Heart right ventricle (tissue), 16 donors: ENCODE data around the gene COA5. TPM values are rescaled to one million over a fixed set of nuclear protein-coding genes. Genes with fewer than 3 reads are reported as not detected.

Experiments used
- ATAC-seq, 8 donors: fragments of 200-7000 bp; cut with Tn5 transposase; one replicate each; pipeline ENCODE4 v1.9.1; 2020; ENCODE audit warnings: mild to moderate bottlenecking in 8 of 8, moderate library complexity in 8 of 8, moderate number of reproducible peaks in 1 of 8
- DNase-seq, 2 donors: peaks; one replicate each; pipeline ENCODE4 v3.0.0-alpha.2; 2020
- H3K27ac ChIP-seq, 10 donors: fragments of 200-600 bp; sonication (generic) in 2 of 10; one replicate each; pipeline versions ENCODE4 v1.5.0 to v1.8.0; 2020 to 2022; ENCODE audit warnings: mild to moderate bottlenecking in 3 of 10
- H3K27me3 ChIP-seq, 7 donors: fragments of 200-600 bp; one replicate each; pipeline ENCODE4 v1.8.0; 2021 to 2022; ENCODE audit warnings: mild to moderate bottlenecking in 2 of 7
- H3K36me3 ChIP-seq, 9 donors: fragments of 200-600 bp; sonication (generic) in 1 of 9; one replicate each; pipeline versions ENCODE4 v1.5.0 to v1.8.0; 2020 to 2022; ENCODE audit warnings: mild to moderate bottlenecking in 2 of 9
- H3K4me1 ChIP-seq, 9 donors: fragments of 200-600 bp; sonication (generic) in 1 of 9; one replicate each; pipeline versions ENCODE4 v1.5.0 to v1.8.0; 2020 to 2022; ENCODE audit warnings: mild to moderate bottlenecking in 4 of 9
- H3K4me3 ChIP-seq, 10 donors: fragments of 200-600 bp; sonication (generic) in 2 of 10; one replicate each; pipeline versions ENCODE4 v1.5.0 to v1.8.0; 2020 to 2022; ENCODE audit warnings: mild to moderate bottlenecking in 7 of 10, moderate library complexity in 2 of 10
- H3K9me3 ChIP-seq, 11 donors: fragments of 200-600 bp in 10 of 11; sonication (generic) in 2 of 11; one replicate each; pipeline versions ENCODE4 v1.5.0 to v1.8.0; 2013 to 2022; ENCODE audit warnings: mild to moderate bottlenecking in 2 of 11, control low read depth in 1 of 11, moderate library complexity in 1 of 11
- WGBS, 2 donors: extraction: QIAGEN DNeasy Blood & Tissue Kit; methylation state at CpG; one replicate each; pipeline ENCODE4 v1.1.7; 2013; ENCODE audit warnings: inconsistent platforms in 1 of 2; 5-methylcytosine and 5-hydroxymethylcytosine counted together
- intact Hi-C, 10 donors: fragments of 100-400 bp; cut with DNase I; formaldehyde crosslinking; loops; one replicate each; pipeline versions ENCODE4 v1.11.1 to v1.14.2; 2022
- polyA plus RNA-seq, 2 donors: library from polyadenylated mRNA; stranded (reverse); fragments of 200-250 nt; gene quantifications; one replicate each; pipeline ENCODE4 v1.2.3, GENCODE V29; 2013
- total RNA-seq, 10 donors: library from RNA; stranded (reverse); fragmentation: NEBNext Ultra II Directional in 3 of 10; extraction: Animal tissue kit (Norgen Biotek cat#: 25700) in 3 of 10; gene quantifications; one replicate each; pipeline versions ENCODE4 v1.2.1 to v1.2.4, GENCODE V29; 2021 to 2023
- TF ChIP-seq, protein P1 (sequence below), 9 donors: fragments of 200-600 bp; sonication (generic) in 2 of 9; IDR thresholded peaks; one replicate each; pipeline versions ENCODE4 v1.5.0 to v1.8.0; 2021 to 2022; ENCODE audit warnings: antibody characterized with exemption in 9 of 9, mild to moderate bottlenecking in 5 of 9, moderate library complexity in 1 of 9
- donor health status: Arrhythmogenic right ventricular cardiomyopathy.
- donor health status: ischemic (EF 13 %, LVEDD 7.1; RV severe dilation, severe dysfunction).
- donor health status: healthy with polysubstance abuse.
- donor health status: DM: no; HTN: yes; CAD: no.
- donor health status: DM: no; HTN: no; CAD: no.
- donor health status: ischemic (EF 25% LVEDD 6.9; RV normal size, moderate dysfunction).
- donor health status: ischemic (EF 25% LVEDD 5.7; RV mildly dilated, moderate dysfunction).
- donor health status: healthy.
- donor health status: DM: yes; HTN: yes; CAD: no.
- donor health status: Ischemic cardiomyopathy.
- donor health status: ischemic (EF 35%, LVEDD 5.7; RV mildly dilated, moderate dysfunction).
- donor health status: nonischemic (EF 11% LVEDD 7.7; RV severe dilation, severe dysfunction).
- donor health status: DM: yes; HTN: yes; CAD: no.
- donor health status: PGD.
- donor health status: ischemic (EF 29% LVEDD 5.4; RV normal size, mild dysfunction).
- donor health status: nonischemic (EF 23%, LVEDD 6.1; RV moderate dilation, normal function).

COA5 gene
- total and polyA plus RNA-seq, 12 donors = 20.2 to 61.2 (median 26.0) TPM

GRCh38 chr2:98650998-98651397, 42.7 kb upstream of the COA5 start:
- 93 to 96% methylated on average over 1 of the region's 1 CpG for WGBS, 2 donors
- intact Hi-C loops = loop anchor here in 7 of 10 donors (1.0 to 10.0 kb wide), 9 partner anchors 74 to 414 kb away; partner anchors contain the start of gene MGAT4A (in 2 of the 7)
- TF ChIP-seq, protein P1, sequence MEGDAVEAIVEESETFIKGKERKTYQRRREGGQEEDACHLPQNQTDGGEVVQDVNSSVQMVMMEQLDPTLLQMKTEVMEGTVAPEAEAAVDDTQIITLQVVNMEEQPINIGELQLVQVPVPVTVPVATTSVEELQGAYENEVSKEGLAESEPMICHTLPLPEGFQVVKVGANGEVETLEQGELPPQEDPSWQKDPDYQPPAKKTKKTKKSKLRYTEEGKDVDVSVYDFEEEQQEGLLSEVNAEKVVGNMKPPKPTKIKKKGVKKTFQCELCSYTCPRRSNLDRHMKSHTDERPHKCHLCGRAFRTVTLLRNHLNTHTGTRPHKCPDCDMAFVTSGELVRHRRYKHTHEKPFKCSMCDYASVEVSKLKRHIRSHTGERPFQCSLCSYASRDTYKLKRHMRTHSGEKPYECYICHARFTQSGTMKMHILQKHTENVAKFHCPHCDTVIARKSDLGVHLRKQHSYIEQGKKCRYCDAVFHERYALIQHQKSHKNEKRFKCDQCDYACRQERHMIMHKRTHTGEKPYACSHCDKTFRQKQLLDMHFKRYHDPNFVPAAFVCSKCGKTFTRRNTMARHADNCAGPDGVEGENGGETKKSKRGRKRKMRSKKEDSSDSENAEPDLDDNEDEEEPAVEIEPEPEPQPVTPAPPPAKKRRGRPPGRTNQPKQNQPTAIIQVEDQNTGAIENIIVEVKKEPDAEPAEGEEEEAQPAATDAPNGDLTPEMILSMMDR (IDR thresholded peaks at IDR 0.05) = no peak
- Histone ChIP-seq H3K9me3 (no peaks in the 10 kb centered on the region), H3K4me1 (peaks cover 0 to 37% (median 0%) of the 10 kb centered on the region in 9 donors), H3K27ac (no peak overlapping the region), H3K36me3 (peaks cover 0 to 28% (median 0%) of the 10 kb centered on the region in 9 donors), H3K27me3 (no peaks in the 10 kb centered on the region), H3K4me3 (no peak overlapping the region)
- ATAC-seq = no peak
- no peak for DNase-seq

DNA sequence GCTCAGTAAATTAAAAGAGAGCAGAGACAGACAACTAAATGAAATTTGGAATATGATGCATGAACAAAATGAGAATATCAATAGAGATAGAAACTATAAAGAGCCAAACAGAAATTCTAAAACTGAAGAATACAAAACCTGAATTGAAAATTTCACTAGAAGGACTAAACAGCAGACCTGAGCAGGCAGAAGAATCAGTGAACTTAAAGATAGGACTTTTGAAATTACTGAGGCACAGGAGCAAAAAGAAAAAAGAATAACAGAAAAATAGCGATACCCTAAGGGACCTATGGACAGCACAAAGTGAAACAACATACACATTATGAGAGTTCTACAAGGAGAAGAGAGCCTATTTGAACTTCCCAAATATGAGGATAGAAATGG, 41.7 kb upstream of the COA5 start:
- H3K27me3 ChIP-seq = no peaks in the 10 kb centered on the region
- H3K27ac ChIP-seq = no peak overlapping the region
- ATAC-seq (no peak), DNase-seq (no peak)
- H3K4me1 ChIP-seq = peaks cover 0 to 29% (median 0%) of the 10 kb centered on the region in 9 donors
- H3K9me3 ChIP-seq = no peaks in the 10 kb centered on the region
- intact Hi-C loops = loop anchor here (1.0 to 10.0 kb wide), 16 partner anchors 49 to 835 kb away; partner anchors contain the start of gene MGAT4A (in 3 of the 10)
- 97 to 98% methylated on average over 1 of the region's 1 CpG for WGBS, 2 donors
- H3K36me3 ChIP-seq = peaks cover 0 to 35% (median 0%) of the 10 kb centered on the region in 9 donors
- H3K4me3 ChIP-seq = no peak overlapping the region
- TF ChIP-seq, protein P1 (IDR thresholded peaks at IDR 0.05) = no peak

DNA sequence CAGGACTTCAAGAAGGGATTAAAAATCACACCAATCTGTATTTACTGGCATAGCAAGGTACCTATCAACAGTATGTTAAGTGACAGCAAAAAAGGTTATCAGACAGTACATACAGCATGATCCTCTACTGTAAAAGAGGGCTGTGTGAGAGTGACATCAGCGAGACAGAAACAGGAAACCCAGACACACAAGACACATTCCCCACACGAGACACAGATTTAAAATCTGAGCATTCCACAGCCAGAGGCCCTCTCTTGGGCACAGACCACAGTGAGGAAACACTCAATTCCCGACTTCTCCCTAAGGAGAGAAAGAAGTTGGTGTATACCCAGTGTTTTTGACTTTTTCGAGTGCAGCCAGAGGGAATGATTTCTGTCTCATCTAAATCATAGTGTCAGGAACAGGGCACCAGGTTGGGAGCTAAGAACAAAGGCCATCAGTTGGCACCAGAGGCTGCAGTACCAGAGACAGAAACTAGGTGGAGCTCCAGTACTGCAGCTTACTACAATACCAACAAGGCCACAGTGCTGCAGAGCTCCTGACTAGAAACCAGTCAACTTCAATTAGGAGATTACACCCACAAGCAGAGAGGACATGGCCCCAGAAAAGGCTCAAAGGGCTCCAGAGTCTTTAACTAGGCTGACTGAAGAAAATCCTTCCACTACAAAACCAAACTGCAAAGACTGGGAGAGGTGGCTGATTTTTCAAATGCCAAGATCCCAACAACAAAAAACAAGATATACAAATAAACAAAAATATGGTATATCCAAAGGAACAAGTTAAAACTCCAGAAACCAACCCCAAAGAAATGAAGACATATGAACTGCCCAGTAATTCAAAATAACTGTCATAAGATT, 41.1 kb upstream of the COA5 start:
- Histone ChIP-seq H3K4me1 (peaks cover 0 to 22% (median 0%) of the 10 kb centered on the region in 9 donors), H3K9me3 (no peaks in the 10 kb centered on the region), H3K27me3 (no peaks in the 10 kb centered on the region), H3K36me3 (peaks cover 0 to 41% (median 0%) of the 10 kb centered on the region in 9 donors), H3K4me3 (no peak overlapping the region), H3K27ac (peak overlapping the region in 1 of 10 donors; percentile 18)
- TF ChIP-seq, protein P1 (IDR thresholded peaks at IDR 0.05) = peak; percentile 97 to 99 (median 99)
- peak; percentile 25 to 85 for DNase-seq
- peak; percentile 86 to 96 (median 92) for ATAC-seq
- 18 to 19% methylated on average over 4 of the region's 4 CpGs for WGBS, 2 donors
- intact Hi-C loops = loop anchor here (1.0 to 10.0 kb wide), 10 partner anchors 49 to 835 kb away; partner anchors contain the start of gene MGAT4A (in 1 of the 10)

DNA sequence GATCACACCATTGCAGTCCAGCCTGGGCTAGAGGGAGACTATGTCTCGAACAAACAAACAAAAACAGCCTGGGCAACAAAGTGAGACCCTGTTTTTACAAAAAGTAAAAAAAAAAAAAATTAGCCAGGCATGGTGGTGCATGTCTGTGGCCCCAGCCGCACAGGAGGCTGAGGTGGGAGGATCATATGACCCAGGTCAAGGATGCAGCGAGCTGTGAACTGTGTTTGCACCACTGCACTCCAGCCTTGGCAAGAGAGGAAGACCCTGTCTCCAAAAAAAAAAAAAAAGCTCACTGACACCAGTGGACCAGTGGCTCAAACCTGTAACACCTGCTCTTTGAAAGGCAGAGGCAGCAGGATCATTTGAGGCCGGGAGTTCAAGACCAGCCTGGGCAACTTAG, 40.1 kb upstream of the COA5 start:
- DNase-seq (no peak), ATAC-seq (no peak)
- no peak overlapping the region for H3K4me3 ChIP-seq
- peaks cover 0 to 50% (median 3%) of the 10 kb centered on the region in 9 donors for H3K36me3 ChIP-seq
- intact Hi-C loops = loop anchor here (2.0 to 10.0 kb wide), 8 partner anchors 50 to 836 kb away; partner anchors contain the start of gene MGAT4A (in 1 of the 10)
- H3K27ac ChIP-seq = no peak overlapping the region
- H3K4me1 ChIP-seq = peaks cover 0 to 14% (median 0%) of the 10 kb centered on the region in 9 donors
- H3K27me3 ChIP-seq = no peaks in the 10 kb centered on the region
- H3K9me3 ChIP-seq = no peaks in the 10 kb centered on the region
- TF ChIP-seq, protein P1 (IDR thresholded peaks at IDR 0.05) = no peak
- 91 to 94% methylated on average over 4 of the region's 4 CpGs for WGBS, 2 donors
